BLaER1 (cell line): ENCODE results near the gene LINC01488.

Source experiments
- H3K27ac ChIP-seq: shearing (Covaris generic); formaldehyde crosslinking; 2 replicates; pipeline ENCODE4 v1.8.1; 2022
- H3K27me3 ChIP-seq: shearing (Covaris generic); formaldehyde crosslinking; 2 replicates; pipeline ENCODE4 v1.8.1; 2022
- H3K36me3 ChIP-seq: shearing (Covaris generic); formaldehyde crosslinking; 2 replicates; pipeline ENCODE4 v1.8.1; 2022
- H3K4me1 ChIP-seq: shearing (Covaris generic); formaldehyde crosslinking; 2 replicates; pipeline ENCODE4 v1.8.1; 2022
- H3K4me2 ChIP-seq: shearing (Covaris generic); formaldehyde crosslinking; 2 replicates; pipeline ENCODE4 v1.8.1; 2022
- H3K4me3 ChIP-seq: shearing (Covaris generic); formaldehyde crosslinking; 2 replicates; pipeline ENCODE4 v1.8.1; 2022
- H3K9ac ChIP-seq: shearing (Covaris generic); formaldehyde crosslinking; 2 replicates; pipeline ENCODE4 v1.8.1; 2022
- H3K9me3 ChIP-seq: shearing (Covaris generic); formaldehyde crosslinking; 2 replicates; pipeline ENCODE4 v1.8.1; 2022
- H4K20me1 ChIP-seq: shearing (Covaris generic); formaldehyde crosslinking; 2 replicates; pipeline ENCODE4 v1.8.1; 2022
- Cebpa-rat ChIP-seq: shearing (Covaris generic); IDR thresholded peaks from 2 replicates; pipeline ENCODE4 v1.8.1; 2022

Gene LINC01488

DNA sequence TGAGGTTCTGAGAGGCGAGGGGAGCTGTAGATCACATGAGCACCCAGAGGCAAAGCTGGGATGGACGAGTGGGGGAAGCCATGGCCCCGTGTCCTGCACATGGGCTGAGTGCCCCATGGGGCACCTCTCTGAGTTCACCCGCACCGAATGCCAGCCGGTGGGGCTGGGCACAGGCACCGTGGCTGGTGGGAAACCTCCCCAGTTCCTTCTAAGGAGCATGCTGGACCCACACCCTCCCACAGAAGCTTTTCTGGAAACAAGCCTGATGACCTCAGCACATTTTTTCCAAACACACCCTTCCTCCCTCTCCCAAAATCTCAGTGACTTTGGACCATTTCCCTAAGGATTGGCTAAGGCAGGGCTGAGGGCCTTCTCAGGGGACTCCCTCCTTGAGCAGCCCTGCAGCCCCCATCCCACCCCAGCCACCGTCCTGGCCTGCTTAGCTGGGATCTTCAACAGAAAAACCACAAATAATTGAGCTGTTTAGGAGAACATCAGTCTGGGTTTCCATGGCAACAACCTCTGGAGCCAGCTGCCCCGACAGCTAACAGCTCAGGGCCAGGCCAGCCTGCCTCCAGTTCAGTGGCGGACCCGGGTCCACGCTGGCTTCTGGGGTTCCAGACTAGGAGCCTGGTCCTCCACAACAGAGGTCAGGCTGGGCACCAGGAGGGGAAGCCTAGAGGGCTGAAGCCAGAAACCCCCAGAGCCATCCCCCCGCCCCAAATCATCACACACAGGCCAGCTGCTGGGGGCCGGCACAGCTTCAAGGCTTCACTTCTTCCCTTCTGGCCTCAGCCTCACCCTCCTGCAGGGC lies 18.1 kb upstream of the LINC01488 start:
- Histone ChIP-seq H3K9ac (peak overlapping the region; percentile 9; the same call in 1 of the 2 replicates), H3K27me3 (no peaks in the 10 kb centered on the region), H3K27ac (peak overlapping the region; percentile 24; the same call in 1 of the 2 replicates), H3K4me1 (peaks cover 32% of the 10 kb centered on the region), H3K36me3 (no peaks in the 10 kb centered on the region), H3K4me2 (peak overlapping the region; percentile 70), H4K20me1 (no peaks in the 10 kb centered on the region), H3K4me3 (no peak overlapping the region), H3K9me3 (peaks cover 17% of the 10 kb centered on the region)
- TF ChIP-seq Cebpa-rat = no peak

DNA sequence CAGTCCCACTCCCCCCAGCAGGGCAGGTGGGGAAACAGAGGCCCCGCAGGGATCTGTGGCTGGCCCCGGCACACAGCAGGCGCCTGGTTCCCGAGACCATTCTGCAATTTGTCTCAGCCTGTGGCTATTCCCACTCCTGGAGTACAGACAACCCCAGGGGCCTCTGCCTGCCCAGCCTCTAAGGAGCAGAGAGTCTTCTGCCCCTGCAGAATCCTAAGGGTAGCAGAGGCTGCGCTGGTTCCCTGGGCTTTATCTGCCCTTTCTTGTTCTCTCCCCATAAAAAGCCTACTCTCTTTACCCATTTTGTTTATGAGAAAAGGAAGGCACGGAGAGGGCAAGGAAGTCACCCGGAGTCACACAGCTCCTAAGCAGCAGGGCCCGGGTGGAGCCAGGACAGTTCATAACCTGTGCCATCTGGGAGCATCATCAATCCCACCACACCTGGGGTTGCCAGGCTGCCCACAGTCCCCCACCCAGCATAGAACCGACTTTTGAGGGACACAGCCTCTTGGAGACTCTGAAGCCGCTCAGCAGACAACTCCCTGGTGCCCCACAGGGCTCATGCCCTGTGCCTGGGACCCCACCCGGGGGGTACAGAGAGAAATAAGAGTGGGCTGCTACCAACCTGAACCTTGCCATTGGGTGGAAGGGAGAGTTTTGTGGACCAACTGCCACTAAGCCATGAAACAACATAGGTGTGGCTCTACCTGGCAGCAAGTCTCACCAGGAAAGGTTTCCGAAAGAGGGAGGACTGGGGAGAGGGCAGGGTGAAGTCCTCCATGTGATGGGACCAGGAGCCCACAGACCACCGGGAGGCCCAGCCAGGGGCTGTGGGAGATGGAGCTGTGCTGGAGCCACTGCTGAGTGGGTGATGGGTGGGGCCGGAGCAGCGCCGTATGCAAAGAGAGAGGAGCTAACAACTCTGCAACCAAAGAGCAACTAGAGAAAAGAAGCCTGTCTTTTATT lies 17.2 kb upstream of the LINC01488 start:
- H3K27ac ChIP-seq = peak overlapping the region; percentile 24; the same call in 1 of the 2 replicates
- H3K36me3 ChIP-seq = no peaks in the 10 kb centered on the region
- H3K27me3 ChIP-seq = no peaks in the 10 kb centered on the region
- H3K9me3 ChIP-seq = peaks cover 17% of the 10 kb centered on the region
- peak overlapping the region; percentile 70 for H3K4me2 ChIP-seq
- peaks cover 38% of the 10 kb centered on the region for H3K4me1 ChIP-seq
- peak overlapping the region; percentile 9; the same call in 1 of the 2 replicates for H3K9ac ChIP-seq
- H4K20me1 ChIP-seq = no peaks in the 10 kb centered on the region
- H3K4me3 ChIP-seq = no peak overlapping the region
- TF ChIP-seq Cebpa-rat = no peak

DNA sequence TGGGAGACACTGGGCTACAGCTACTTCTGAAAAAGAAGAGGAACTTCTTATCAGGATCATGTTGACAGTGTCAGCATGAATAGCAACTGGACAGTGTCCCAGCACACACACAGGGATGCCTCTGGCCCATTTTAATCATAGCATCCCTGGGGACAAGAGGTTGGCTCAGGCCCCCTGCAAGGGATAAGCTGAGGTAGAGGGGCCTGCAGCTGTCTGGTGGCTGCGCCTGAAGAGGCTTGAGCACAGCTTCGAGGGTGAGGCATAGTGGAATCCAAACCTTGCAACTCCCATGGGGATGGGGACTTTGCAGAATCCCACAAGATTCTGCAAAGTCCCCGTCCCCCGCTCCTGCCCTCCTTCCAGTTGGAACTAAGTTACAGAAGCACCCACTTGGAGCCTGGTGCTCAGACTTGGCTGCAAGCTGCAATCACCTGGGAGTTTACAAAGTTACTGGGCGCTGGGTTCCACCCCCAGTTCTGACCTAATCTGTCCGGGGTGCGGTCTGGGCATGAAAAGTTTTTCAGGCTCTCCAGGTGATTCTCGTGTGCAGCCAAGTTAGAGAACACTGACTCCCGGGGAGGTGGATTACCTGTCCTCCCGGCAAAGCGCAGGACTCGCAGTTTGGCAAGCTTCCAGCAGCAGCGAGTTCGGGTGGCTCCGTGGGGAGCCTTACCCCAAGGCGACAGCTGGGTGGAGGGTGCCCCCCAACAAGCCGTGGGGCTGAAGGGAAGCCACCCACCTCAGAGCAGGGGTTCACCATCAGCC lies 16.0 kb upstream of the LINC01488 start:
- Histone ChIP-seq H3K9ac (no peak overlapping the region), H4K20me1 (no peaks in the 10 kb centered on the region), H3K27me3 (no peaks in the 10 kb centered on the region), H3K4me3 (no peak overlapping the region), H3K27ac (no peak overlapping the region), H3K4me1 (peaks cover 38% of the 10 kb centered on the region), H3K36me3 (no peaks in the 10 kb centered on the region), H3K4me2 (no peak overlapping the region), H3K9me3 (peaks cover 11% of the 10 kb centered on the region)
- TF ChIP-seq Cebpa-rat = no peak

DNA sequence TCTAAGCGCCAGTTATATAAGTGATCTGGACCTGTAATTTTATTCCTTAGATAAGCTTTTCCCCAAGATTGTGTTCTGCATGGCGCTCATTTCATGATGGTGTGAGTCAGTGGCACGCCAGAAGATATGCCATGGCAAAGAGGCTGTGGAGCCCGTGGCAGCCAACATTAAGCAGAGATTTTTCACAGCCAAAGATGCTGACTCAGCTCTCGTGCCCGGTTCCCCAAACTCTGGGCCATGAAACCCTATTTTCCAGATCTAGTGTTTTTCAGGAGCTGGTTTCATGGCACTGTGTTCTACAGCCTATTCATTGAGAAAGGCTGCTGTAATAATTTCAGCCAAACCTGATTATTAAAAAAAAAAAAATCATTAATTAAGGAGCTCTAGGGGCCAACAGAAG lies 15.4 kb upstream of the LINC01488 start:
- no peak overlapping the region for H3K9ac ChIP-seq
- peaks cover 38% of the 10 kb centered on the region for H3K4me1 ChIP-seq
- no peaks in the 10 kb centered on the region for H3K27me3 ChIP-seq
- no peak overlapping the region for H3K4me3 ChIP-seq
- no peak overlapping the region for H3K4me2 ChIP-seq
- H3K27ac ChIP-seq = no peak overlapping the region
- no peak for TF ChIP-seq Cebpa-rat
- H3K36me3 ChIP-seq = no peaks in the 10 kb centered on the region
- H4K20me1 ChIP-seq = no peaks in the 10 kb centered on the region
- H3K9me3 ChIP-seq = peaks cover 5% of the 10 kb centered on the region

DNA sequence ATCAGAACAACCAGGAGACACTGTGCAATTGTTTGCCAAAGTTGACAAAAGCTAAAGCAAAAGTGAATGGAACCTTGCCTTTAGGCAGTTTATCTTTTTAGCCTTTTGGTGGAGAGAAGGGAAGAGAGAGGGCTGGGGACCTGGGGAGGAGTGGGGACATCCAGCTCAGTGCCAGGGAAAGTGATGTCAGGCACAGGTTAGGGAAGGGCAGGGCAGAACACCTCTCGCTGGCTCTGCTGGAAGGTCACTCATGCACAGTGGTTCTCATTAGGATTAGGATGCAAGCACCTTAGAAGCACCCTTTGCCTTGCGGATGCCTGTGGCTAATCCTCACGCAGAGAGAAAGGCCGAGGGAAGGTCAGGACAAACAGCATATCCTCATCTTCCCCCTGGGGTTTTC lies 14.3 kb upstream of the LINC01488 start:
- no peak overlapping the region for H3K9ac ChIP-seq
- no peak overlapping the region for H3K4me3 ChIP-seq
- H3K27ac ChIP-seq = no peak overlapping the region
- H3K4me2 ChIP-seq = no peak overlapping the region
- H3K27me3 ChIP-seq = no peaks in the 10 kb centered on the region
- no peak for TF ChIP-seq Cebpa-rat
- no peaks in the 10 kb centered on the region for H3K36me3 ChIP-seq
- H3K9me3 ChIP-seq = no peaks in the 10 kb centered on the region
- no peaks in the 10 kb centered on the region for H4K20me1 ChIP-seq
- H3K4me1 ChIP-seq = peaks cover 38% of the 10 kb centered on the region

DNA sequence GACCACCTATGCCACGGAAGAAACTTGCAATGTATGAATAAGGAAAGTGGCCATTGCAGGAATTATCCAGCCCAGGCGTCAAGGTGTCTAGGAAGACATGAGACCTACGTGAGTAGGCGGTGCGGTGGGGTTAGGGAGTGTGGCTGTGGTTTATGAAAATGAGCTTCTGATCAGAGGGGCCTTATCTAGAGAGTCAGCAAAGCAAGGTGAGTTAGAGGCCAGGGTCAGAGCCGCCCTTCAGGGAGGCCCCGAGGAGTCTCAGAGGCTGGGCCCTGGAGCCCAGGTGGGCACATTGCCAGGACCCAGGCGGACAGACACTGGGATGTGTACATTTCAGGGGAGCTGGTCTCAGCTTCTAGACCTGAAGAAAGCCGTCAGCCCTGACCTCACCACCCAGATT lies 13.8 kb upstream of the LINC01488 start:
- Histone ChIP-seq H3K4me2 (no peak overlapping the region), H3K27me3 (no peaks in the 10 kb centered on the region), H3K27ac (no peak overlapping the region), H3K36me3 (no peaks in the 10 kb centered on the region), H3K9ac (no peak overlapping the region), H4K20me1 (no peaks in the 10 kb centered on the region), H3K4me3 (no peak overlapping the region), H3K9me3 (no peaks in the 10 kb centered on the region), H3K4me1 (peaks cover 37% of the 10 kb centered on the region)
- no peak for TF ChIP-seq Cebpa-rat

DNA sequence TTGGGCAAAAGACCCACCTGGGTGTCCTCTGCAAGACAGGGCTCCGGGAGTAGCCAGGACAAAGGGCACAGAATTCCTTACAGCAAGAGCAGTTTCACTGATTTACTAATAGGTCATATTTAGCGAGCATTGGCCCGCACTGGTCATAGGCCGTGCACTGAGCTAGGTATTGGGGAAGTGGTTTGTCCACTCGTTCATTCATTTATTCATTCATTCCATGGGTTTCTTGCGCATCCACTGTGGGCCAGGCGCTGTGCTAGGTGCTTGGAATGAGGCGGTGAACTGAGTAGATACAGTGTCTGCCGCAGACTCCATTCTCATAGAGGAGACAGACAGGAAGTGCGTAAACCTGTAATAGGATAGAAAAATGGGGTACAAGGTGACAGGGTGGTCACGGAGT lies 13.2 kb upstream of the LINC01488 start:
- TF ChIP-seq Cebpa-rat = no peak
- Histone ChIP-seq H3K4me2 (no peak overlapping the region), H3K36me3 (no peaks in the 10 kb centered on the region), H3K9ac (no peak overlapping the region), H3K4me3 (no peak overlapping the region), H3K9me3 (peaks cover 1% of the 10 kb centered on the region; the same call in 1 of the 2 replicates), H3K4me1 (peaks cover 31% of the 10 kb centered on the region), H4K20me1 (no peaks in the 10 kb centered on the region), H3K27me3 (no peaks in the 10 kb centered on the region), H3K27ac (no peak overlapping the region)

DNA sequence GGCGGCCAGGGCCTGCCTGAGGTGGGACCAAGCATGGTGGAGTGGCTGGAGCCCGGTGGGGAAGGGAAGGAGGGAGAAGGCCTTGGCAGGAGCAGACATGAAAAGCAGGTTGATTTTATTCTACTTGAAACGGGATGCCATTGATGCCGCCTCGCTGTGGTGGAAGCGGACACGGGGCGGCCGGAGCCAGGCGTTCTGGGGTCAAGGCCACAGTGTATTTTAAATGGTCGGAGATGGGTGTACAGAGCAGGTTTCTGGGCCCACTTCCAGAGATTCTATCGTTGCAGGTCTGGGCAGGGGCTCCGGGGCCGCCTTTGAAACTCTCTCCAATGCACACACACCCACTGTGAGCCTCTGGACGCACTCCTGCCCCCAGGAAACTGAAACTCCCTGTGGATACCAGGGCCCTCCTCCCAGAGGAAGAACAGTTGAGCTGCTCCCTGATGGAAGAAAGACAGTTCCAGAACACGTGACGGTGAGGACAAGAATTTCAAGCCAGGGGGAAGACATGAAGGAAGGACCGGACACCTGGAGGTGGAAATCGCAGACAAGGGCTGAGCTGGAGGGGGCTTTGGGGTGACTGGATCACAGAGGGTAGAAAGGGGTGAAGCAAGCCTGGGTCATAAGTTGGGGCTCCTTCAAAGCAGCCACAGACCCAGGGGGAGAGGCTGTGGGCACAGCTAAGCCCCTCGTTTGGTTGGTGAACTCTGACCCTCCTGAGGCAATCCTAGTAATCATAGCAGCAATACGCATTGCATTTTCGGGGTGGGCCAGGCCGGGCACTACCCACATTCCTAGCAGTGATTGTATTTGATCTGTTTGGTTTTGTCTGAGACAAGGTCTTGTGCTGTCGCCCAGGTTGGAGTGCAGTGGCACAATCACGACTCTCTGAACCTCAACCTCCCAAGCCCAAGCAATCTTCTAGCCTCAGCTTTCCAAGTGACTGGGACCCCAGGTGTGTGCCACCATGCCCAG lies 12.3 kb upstream of the LINC01488 start:
- peak overlapping the region; percentile 19; the same call in 1 of the 2 replicates for H3K4me2 ChIP-seq
- no peak overlapping the region for H3K27ac ChIP-seq
- no peaks in the 10 kb centered on the region for H3K27me3 ChIP-seq
- TF ChIP-seq Cebpa-rat = no peak
- no peak overlapping the region for H3K4me3 ChIP-seq
- no peaks in the 10 kb centered on the region for H4K20me1 ChIP-seq
- H3K4me1 ChIP-seq = peaks cover 21% of the 10 kb centered on the region
- H3K9me3 ChIP-seq = peaks cover 3% of the 10 kb centered on the region; the same call in 1 of the 2 replicates
- no peaks in the 10 kb centered on the region for H3K36me3 ChIP-seq
- no peak overlapping the region for H3K9ac ChIP-seq
